ENCODE measurements around the gene IL1RN.
"Not testable (repeated sequence)": the region's sequence is repeated elsewhere in the genome, so short reads cannot be mapped to it uniquely, and the experiment has no call there.

The IL1RN gene

GRCh38 chr2:113092864-113093612, 34.4 kb upstream of the IL1RN start:
- no peak for DNase-seq (ENCODE audit: low read depth)
- no peak for TF ChIP-seq CTCF (IDR thresholded peaks at IDR 0.05; ENCODE audit: low read length, missing control alignments)

GRCh38 chr2:113093613-113093977, 33.8 kb upstream of the IL1RN start:
- DNase-seq (ENCODE audit: low read depth) = no peak
- no peak for TF ChIP-seq CTCF (IDR thresholded peaks at IDR 0.05; ENCODE audit: low read length, missing control alignments)
- H3K4me3 ChIP-seq (replicated peaks; ENCODE audit: low read depth, low read length) = no peak overlapping the region

More at GRCh38 chr2:113092864-113093612, 34.4 kb upstream of the IL1RN start:
- no peak overlapping the region for H3K4me3 ChIP-seq (replicated peaks; ENCODE audit: low read depth, low read length)

GRCh38 chr2:113096306-113096705, 31.1 kb upstream of the IL1RN start:
- DNase-seq (ENCODE audit: low read depth); H3K4me3 ChIP-seq (replicated peaks; ENCODE audit: low read depth, low read length): not testable (repeated sequence)

- not testable (repeated sequence) for DNase-seq (ENCODE audit: low read depth); H3K4me3 ChIP-seq (replicated peaks; ENCODE audit: low read depth, low read length)
These were observed 30.4 kb upstream of the IL1RN start for GRCh38 chr2:113096842-113097618.

- no peak for TF ChIP-seq CTCF (IDR thresholded peaks at IDR 0.05; ENCODE audit: low read length, missing control alignments)
- DNase-seq (ENCODE audit: low read depth) = no peak
- H3K4me3 ChIP-seq (replicated peaks; ENCODE audit: low read depth, low read length) = no peak overlapping the region
These were observed 29.4 kb upstream of the IL1RN start for GRCh38 chr2:113098041-113098440.

- H3K4me3 ChIP-seq (replicated peaks; ENCODE audit: low read depth, low read length) = no peak overlapping the region
- TF ChIP-seq CTCF (IDR thresholded peaks at IDR 0.05; ENCODE audit: low read length, missing control alignments) = no peak
- no peak for DNase-seq (ENCODE audit: low read depth)
These were observed 28.9 kb upstream of the IL1RN start for GRCh38 chr2:113098532-113098931.

GRCh38 chr2:113102133-113102532, 25.3 kb upstream of the IL1RN start:
- H3K4me3 ChIP-seq (replicated peaks; ENCODE audit: low read depth, low read length) = no peak overlapping the region
- TF ChIP-seq CTCF (IDR thresholded peaks at IDR 0.05; ENCODE audit: low read length, missing control alignments) = no peak
- no peak for DNase-seq (ENCODE audit: low read depth)

GRCh38 chr2:113103277-113103676, 24.1 kb upstream of the IL1RN start:
- no peak for DNase-seq (ENCODE audit: low read depth)
- TF ChIP-seq CTCF (IDR thresholded peaks at IDR 0.05; ENCODE audit: low read length, missing control alignments) = no peak
- no peak overlapping the region for H3K4me3 ChIP-seq (replicated peaks; ENCODE audit: low read depth, low read length)

All from fibroblast of pulmonary artery (primary cell).